GM23248 (cell line): ENCODE results near the gene FOXK1. TPM values are rescaled to one million over a fixed set of nuclear protein-coding genes. Genes with fewer than 3 reads are reported as not detected.
"Not testable (repeated sequence)": the region's sequence is repeated elsewhere in the genome, so short reads cannot be mapped to it uniquely, and the experiment has no call there.

ENCODE experiments used
- DNase-seq: peaks from one replicate; pipeline ENCODE4 v3.0.0-alpha.2; 2015
- H2AFZ ChIP-seq: fragments of 200-600 bp; sonication (generic); 2 replicates; pipeline ENCODE4 v1.6.1; 2016; ENCODE audit warnings: antibody characterized with exemption
- H3F3A ChIP-seq: fragments of 200-600 bp; sonication (generic); 2 replicates; pipeline ENCODE4 v1.6.1; 2016; ENCODE audit warnings: mild to moderate bottlenecking, antibody characterized with exemption, mixed run types; ENCODE audit not compliant: insufficient read depth
- H3K27ac ChIP-seq: fragments of 200-600 bp; sonication (generic); 2 replicates; pipeline ENCODE4 v1.5.1; 2016; ENCODE audit warnings: mild to moderate bottlenecking
- H3K27me3 ChIP-seq: fragments of 200-600 bp; sonication (generic); replicated peaks from 2 replicates; pipeline ENCODE4 v1.6.1; 2016; ENCODE audit warnings: mild to moderate bottlenecking; ENCODE audit not compliant: insufficient read depth
- H3K36me3 ChIP-seq: fragments of 200-600 bp; sonication (generic); 2 replicates; pipeline ENCODE4 v1.6.1; 2016; ENCODE audit warnings: low read depth, mild to moderate bottlenecking
- H3K4me1 ChIP-seq: fragments of 200-600 bp; sonication (generic); 2 replicates; pipeline ENCODE4 v1.6.1; 2016; ENCODE audit warnings: mild to moderate bottlenecking; ENCODE audit not compliant: insufficient read depth
- H3K4me2 ChIP-seq: fragments of 200-600 bp; sonication (generic); one replicate; pipeline ENCODE4 v1.6.1; 2016; ENCODE audit warnings: mild to moderate bottlenecking; ENCODE audit not compliant: unreplicated experiment
- H3K4me3 ChIP-seq: fragments of 200-600 bp; sonication (generic); 2 replicates; pipeline ENCODE4 v1.5.1; 2016; ENCODE audit warnings: mild to moderate bottlenecking
- H3K79me2 ChIP-seq: fragments of 200-600 bp; sonication (generic); 2 replicates; pipeline ENCODE4 v1.6.1; 2016; ENCODE audit warnings: mild to moderate bottlenecking; ENCODE audit not compliant: insufficient read depth
- H3K9ac ChIP-seq: fragments of 200-600 bp; sonication (generic); 2 replicates; pipeline ENCODE4 v1.6.1; 2016; ENCODE audit warnings: mild to moderate bottlenecking
- H3K9me2 ChIP-seq: fragments of 200-600 bp; sonication (generic); 2 replicates; pipeline ENCODE4 v1.6.1; 2016; ENCODE audit warnings: mixed run types, mild to moderate bottlenecking, moderate library complexity; ENCODE audit not compliant: insufficient read depth
- H3K9me3 ChIP-seq: fragments of 200-600 bp; sonication (generic); one replicate; pipeline ENCODE4 v1.6.1; 2017; ENCODE audit warnings: low read depth
- H4K20me1 ChIP-seq: fragments of 200-600 bp; sonication (generic); 2 replicates; pipeline ENCODE4 v1.6.0; 2016; ENCODE audit not compliant: insufficient read depth
- EZH2 ChIP-seq: fragments of 200-600 bp; sonication (generic); IDR thresholded peaks from 2 replicates; pipeline ENCODE4 v1.6.1; 2018; ENCODE audit warnings: antibody characterized with exemption, mild to moderate bottlenecking; ENCODE audit not compliant: insufficient read depth, poor library complexity, severe bottlenecking
- EZH2phosphoT487 ChIP-seq: fragments of 200-600 bp; sonication (generic); IDR thresholded peaks from 2 replicates; pipeline ENCODE4 v1.6.1; 2018; ENCODE audit warnings: antibody characterized with exemption, moderate library complexity, mild to moderate bottlenecking, low read depth; ENCODE audit not compliant: insufficient read depth
- WGBS, 2 experiments: methylation state at CpG; one replicate each; pipeline ENCODE4 v1.1.6; 2015 to 2017; ENCODE audit warnings: low lambda C conversion rate in 2 of 2, low coverage in 1 of 2; ENCODE audit errors: missing lambda C conversion rate in 2 of 2; 5-methylcytosine and 5-hydroxymethylcytosine counted together
- in situ Hi-C: fragments of 300-500 bp; cut with MboI; formaldehyde crosslinking; loops from 2 replicates; pipeline ENCODE4 v1.15.0; 2020
- polyA plus RNA-seq: library from polyadenylated mRNA; unstranded; fragments of >200 nt; fragmentation: Nextera tagmentation; extraction: Ambion mirVana; gene quantifications from 2 replicates; pipeline ENCODE4 v1.2.1, GENCODE V29; 2016
- total RNA-seq: library from RNA; depleted of rRNA; stranded (reverse); fragments of >200 nt; shearing (Covaris generic); gene quantifications from 2 replicates; pipeline ENCODE4 v1.2.3, GENCODE V29; 2014

The FOXK1 gene
- total and polyA plus RNA-seq, 2 experiments from 2014 or later = 8.5 to 16.4 TPM

DNA sequence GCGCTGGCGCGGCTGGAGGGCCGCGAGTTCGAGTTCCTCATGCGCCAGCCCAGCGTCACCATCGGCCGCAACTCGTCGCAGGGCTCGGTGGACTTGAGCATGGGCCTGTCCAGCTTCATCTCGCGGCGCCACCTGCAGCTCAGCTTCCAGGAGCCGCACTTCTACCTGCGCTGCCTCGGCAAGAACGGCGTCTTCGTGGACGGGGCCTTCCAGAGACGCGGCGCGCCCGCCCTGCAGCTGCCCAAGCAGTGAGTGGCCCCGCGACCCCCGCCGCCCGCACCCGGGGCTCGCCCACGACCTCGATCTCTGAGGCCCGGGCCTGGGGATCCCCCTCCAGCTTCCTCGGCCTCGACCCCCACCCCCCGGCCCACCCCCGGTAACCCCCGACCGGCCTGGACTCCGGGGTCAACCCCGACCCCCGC, 537 bp downstream of the FOXK1 start:
- H4K20me1 ChIP-seq = no peaks in the 10 kb centered on the region
- no peaks in the 10 kb centered on the region for H3K27me3 ChIP-seq
- H3F3A ChIP-seq = peaks cover 17% of the 10 kb centered on the region
- peak overlapping the region; percentile 98 for H3K4me2 ChIP-seq
- no peak for TF ChIP-seq EZH2
- no peak for TF ChIP-seq EZH2phosphoT487
- no peak overlapping the region for H2AFZ ChIP-seq
- peaks cover 52% of the 10 kb centered on the region for H3K79me2 ChIP-seq
- peak; percentile 69 for DNase-seq
- peak overlapping the region; percentile 87 for H3K4me3 ChIP-seq
- peak overlapping the region; percentile 88 for H3K27ac ChIP-seq
- H3K36me3 ChIP-seq = no peaks in the 10 kb centered on the region
- in situ Hi-C loops = no loop called here
- peak overlapping the region; percentile 98 for H3K9ac ChIP-seq
- no peaks in the 10 kb centered on the region for H3K9me3 ChIP-seq
- WGBS, 2 experiments = 2 to 3% methylated on average over 31 to 40 of the region's 47 CpGs
- H3K4me1 ChIP-seq = peaks cover 9% of the 10 kb centered on the region
- H3K9me2 ChIP-seq = no peaks in the 10 kb centered on the region

DNA sequence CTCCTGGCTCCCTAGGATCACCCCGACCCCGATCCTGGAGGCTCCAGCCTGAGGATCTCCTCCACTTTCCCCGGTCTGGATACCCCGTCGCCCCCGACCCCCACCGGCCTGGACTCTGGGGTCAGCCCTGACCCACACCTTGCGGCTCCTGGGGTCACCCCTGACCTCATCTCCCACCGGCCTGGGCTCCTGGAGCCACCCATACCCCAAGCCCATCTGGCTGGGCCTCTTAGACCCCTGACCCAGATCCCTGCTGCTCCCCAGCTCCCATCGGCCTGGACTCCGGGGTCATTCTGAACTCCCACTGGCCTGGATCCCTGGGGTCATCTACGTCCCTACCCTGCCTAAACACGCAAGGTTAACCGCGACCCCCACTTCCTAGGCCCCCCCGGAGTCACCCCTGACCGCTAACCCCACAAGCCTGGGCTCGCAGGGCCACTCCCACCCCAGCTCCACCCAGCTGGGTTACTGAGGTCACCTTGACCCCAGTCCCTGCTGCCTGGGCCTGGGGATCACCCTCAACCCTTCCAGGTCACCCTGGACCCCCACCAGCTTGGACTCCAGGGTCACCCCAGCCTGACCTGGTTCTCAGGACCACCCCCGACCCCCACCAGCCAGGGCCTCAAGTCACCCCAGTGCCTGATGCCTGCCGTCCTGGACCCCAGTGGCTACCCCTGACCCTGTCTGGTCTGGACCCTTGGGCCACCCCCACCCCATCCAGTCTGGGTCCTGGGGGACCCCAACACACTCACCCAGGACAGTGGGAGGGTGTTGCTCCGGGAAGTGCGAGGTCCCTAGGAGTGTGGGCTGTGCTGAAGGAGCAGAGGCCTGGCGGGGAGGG, 1.2 kb downstream of the FOXK1 start:
- Histone ChIP-seq H3K9me3 (no peaks in the 10 kb centered on the region), H3K4me2 (peak overlapping the region; percentile 98), H3K36me3 (no peaks in the 10 kb centered on the region), H3K9ac (peak overlapping the region; percentile 98), H3K9me2 (no peaks in the 10 kb centered on the region), H4K20me1 (no peaks in the 10 kb centered on the region), H3K79me2 (peaks cover 58% of the 10 kb centered on the region), H3K27me3 (no peaks in the 10 kb centered on the region), H2AFZ (no peak overlapping the region), H3F3A (peaks cover 17% of the 10 kb centered on the region), H3K4me3 (peak overlapping the region; percentile 87), H3K4me1 (peaks cover 9% of the 10 kb centered on the region), H3K27ac (peak overlapping the region; percentile 88)
- no peak for DNase-seq
- TF ChIP-seq EZH2 = no peak
- no peak for TF ChIP-seq EZH2phosphoT487
- in situ Hi-C loops = no loop called here
- WGBS, 2 experiments = 3 to 5% methylated on average over 17 to 23 of the region's 23 CpGs

DNA sequence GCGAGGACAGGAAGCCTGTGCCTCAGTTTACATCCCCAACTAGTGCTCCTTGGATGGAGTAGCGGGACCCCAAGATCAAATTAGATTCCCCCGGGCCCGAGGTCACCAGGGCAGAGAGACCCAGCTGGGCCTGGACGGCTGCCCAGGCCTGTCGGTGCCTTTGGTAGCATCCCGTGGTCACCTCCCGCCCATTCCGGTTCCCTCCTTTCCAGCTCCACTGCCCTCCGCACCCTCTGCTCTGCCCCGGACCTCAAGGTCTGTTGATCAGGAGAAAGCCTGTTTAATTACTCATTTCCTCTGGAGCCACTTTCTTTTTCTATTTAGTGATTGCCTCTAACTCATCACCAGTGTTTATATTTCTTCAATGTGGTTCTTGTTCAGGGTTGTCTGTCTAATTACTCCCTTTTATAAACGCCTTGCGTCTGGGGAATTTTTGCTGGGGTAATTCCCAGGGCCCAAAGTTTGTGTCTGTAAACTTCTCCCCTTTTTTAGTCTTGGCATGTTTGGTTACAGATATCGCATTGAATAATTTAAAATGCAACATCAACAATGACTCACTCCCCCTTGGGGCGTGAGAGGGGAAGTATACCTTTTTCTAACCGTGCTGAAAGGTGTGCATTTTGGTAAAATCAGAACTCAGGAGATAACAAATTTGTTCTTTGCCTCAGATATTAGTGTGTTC, 1.9 kb downstream of the FOXK1 start:
- H3K4me2 ChIP-seq = peak overlapping the region; percentile 98
- H3K9ac ChIP-seq = peak overlapping the region; percentile 98
- H3K4me1 ChIP-seq = peaks cover 9% of the 10 kb centered on the region
- peak overlapping the region; percentile 87 for H3K4me3 ChIP-seq
- WGBS, 2 experiments = 0 to 2% methylated on average over 16 of the region's 16 CpGs
- no peaks in the 10 kb centered on the region for H4K20me1 ChIP-seq
- in situ Hi-C loops = no loop called here
- no peaks in the 10 kb centered on the region for H3K9me3 ChIP-seq
- TF ChIP-seq EZH2 (no peak), EZH2phosphoT487 (no peak)
- H3F3A ChIP-seq = peaks cover 17% of the 10 kb centered on the region
- peaks cover 66% of the 10 kb centered on the region for H3K79me2 ChIP-seq
- peak; percentile 84 for DNase-seq
- no peaks in the 10 kb centered on the region for H3K9me2 ChIP-seq
- H3K27ac ChIP-seq = peak overlapping the region; percentile 88
- no peaks in the 10 kb centered on the region for H3K36me3 ChIP-seq
- no peaks in the 10 kb centered on the region for H3K27me3 ChIP-seq
- H2AFZ ChIP-seq = no peak overlapping the region

DNA sequence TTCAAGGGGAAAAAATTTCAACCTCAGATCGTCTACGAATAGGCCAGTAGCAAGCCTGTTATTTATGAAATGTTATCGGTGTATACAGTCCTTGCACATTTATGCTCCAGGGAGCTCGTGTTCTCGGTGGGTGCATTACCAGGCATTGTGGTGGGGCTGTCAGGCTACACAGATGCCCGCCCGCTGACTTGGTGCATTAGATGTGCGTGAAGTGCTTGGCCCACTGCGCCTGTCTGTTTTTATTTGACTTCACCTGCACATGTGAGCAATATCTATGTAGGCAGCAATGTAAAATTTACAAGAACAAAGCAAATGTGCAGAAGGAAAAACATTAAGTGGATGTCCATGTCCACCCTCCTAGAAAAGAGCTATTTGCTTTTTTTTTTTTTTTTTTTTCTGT, 2.8 kb downstream of the FOXK1 start:
- Histone ChIP-seq H4K20me1 (no peaks in the 10 kb centered on the region), H2AFZ (no peak overlapping the region), H3K4me2 (peak overlapping the region; percentile 98), H3K27me3 (no peaks in the 10 kb centered on the region), H3F3A (peaks cover 17% of the 10 kb centered on the region), H3K4me1 (peaks cover 14% of the 10 kb centered on the region), H3K4me3 (peak overlapping the region; percentile 87), H3K79me2 (peaks cover 74% of the 10 kb centered on the region), H3K36me3 (no peaks in the 10 kb centered on the region), H3K27ac (peak overlapping the region; percentile 88), H3K9ac (peak overlapping the region; percentile 98), H3K9me2 (no peaks in the 10 kb centered on the region), H3K9me3 (no peaks in the 10 kb centered on the region)
- TF ChIP-seq EZH2 (no peak), EZH2phosphoT487 (no peak)
- in situ Hi-C loops = no loop called here
- DNase-seq = no peak
- WGBS, 2 experiments = 69 to 71% methylated on average over 9 of the region's 9 CpGs

DNA sequence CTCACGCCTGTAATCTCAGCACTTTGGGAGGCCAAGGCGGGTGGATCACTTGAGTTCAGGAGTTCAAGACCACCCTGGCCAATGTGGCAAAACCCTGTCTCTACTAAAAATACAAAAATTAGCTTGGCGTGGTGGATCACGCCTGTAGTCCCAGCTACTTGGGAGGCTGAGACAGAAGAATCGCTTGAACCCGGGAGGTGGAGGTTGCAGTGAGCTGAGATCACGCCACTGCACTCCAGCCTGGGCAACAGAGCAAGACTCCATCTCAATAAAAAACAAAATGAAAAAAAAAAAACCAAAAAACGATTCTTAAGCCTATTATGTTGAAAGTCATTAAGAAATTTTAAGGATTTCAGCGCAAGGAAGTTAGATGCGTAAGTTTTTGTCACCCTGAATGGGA, 3.6 kb downstream of the FOXK1 start:
- in situ Hi-C loops, H3K9me3 ChIP-seq, H3K9ac ChIP-seq, H3K27ac ChIP-seq, DNase-seq, H4K20me1 ChIP-seq, H3K36me3 ChIP-seq, H3K9me2 ChIP-seq, H2AFZ ChIP-seq, H3K4me2 ChIP-seq, H3K27me3 ChIP-seq, H3K4me3 ChIP-seq: not testable (repeated sequence)
- Histone ChIP-seq H3K4me1 (peaks cover 20% of the 10 kb centered on the region), H3F3A (peaks cover 17% of the 10 kb centered on the region), H3K79me2 (peaks cover 83% of the 10 kb centered on the region)
- 98% methylated on average over 10 of the region's 10 CpGs for WGBS, 2 experiments
